Activated CD4-positive, alpha-beta T cell treated with anti-CD3 and anti-CD28 coated beads, Interleukin-2, amount 50 U/mL, for 16 hours (primary cell): ENCODE measurements around the gene COL17A1.

ENCODE experiments used
- DNase-seq: peaks from one replicate; pipeline ENCODE4 v3.0.0-alpha.2; 2020

COL17A1 gene

DNA sequence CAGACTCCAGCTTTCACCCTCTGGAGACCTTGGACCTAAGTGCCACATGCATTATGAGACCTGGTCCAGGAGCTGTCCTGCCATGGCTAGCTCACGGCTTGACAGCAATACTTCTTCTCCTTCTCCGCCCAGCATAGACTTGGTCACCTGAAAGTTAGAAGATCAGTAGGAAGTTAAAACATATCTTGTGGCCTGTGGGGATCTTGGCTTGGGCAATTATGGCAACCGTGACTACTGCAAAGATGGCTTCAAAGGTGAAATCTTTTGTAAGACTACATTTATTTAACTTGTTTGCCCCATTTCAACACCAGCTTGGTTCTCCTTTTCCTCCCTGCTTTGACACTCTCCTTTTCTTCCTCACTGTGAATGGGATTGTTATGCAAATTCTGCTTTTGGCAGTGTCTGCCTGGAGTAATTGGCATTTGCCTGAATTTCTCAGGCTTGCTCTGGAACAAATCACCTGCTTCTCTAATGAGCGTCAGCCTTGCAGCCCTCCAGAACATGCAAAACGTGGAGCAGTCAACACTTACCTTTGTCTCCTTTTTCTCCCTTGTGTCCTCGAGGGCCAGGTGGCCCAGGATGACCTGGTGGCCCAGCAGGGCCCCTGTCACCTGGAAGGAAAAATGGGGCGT lies 53.4 kb downstream of the COL17A1 start:
- DNase-seq: no peak

DNA sequence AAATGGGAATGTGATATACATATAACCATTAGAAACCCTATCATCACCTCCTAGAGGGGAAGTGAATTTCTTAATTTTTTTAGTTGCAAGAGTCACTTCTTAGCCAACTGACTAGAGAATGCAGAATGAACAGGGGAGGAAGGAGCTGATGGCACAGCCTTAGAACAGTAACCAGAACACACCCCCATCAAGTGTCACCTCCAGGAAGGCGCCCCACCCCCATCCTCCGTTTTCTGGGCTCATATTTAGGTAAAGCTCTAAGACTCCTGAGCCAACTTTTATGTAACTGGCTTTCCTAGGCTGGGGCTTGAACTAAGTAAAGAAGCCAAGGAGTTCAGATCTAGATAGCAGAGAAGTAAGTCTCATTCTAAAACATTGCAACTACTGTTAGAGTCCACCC lies 54.0 kb downstream of the COL17A1 start:
- DNase-seq: no peak

DNA sequence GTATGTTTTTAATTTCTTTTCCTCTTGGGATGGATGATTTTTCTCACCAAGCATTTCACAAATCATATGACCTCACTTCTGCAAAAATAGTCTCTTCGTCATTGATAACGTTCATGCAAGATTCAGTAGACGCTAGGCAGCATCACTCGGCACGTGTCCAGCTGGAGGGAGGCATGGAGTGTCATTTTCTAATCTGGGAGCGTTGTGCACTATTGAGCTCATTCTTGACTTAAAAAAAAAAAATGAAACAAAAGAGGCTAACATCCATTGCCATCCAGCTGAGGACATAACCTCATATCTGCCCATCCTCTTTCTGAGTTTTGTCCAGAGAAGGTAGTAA lies 56.2 kb downstream of the COL17A1 start:
- no peak for DNase-seq

DNA sequence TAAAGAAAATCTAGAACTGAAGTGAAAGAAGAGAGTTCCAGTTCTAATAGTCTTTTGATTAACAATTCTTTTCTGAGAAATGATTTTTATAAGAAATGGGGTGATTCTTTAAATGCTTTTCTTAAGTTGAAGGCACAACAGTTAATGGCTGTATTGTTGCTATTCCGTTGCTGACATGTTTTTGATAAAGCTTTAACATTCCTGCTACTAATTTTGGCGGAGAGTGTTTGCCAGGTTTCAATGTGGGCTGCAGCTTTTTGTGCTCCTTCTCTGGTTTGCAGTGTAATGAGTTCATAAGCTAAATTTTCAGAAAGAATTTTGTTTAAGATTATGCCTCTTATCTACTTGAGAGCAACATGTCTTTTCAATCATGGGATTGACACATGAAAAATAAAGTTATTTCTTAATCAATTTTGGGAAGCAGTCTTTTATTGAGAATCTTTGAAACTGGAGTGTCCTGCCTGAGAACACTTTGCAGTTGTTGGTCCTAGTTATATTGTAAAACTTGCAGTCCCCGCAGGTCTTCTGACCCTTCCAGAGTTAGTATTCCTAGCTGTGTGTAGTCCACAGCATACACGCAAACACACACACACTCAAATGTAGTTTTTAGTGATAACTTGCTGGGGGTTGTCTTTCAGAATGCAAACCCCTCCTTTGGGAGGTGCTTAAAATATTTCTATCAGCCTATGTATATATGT lies 56.7 kb downstream of the COL17A1 start:
- DNase-seq: no peak

DNA sequence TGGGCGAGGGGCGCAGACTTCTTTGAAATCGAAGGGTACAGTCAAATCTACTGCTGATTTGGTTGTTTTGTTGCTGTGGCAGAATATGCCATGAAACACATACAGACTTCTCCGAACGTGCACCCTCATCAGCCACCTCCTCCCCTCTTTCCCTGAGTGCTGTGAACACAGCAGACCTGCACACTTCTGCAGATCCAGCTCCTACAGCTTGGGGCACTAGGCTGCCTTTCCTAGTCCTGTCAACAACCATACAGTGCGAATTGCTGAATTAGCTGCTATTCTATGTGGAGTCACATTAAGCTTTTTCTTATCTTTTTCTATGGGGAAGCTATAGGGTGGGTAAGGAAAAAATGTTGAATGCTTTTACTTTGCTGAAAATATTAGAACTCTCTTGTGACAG lies 57.5 kb downstream of the COL17A1 start:
- DNase-seq: peak; percentile 23

DNA sequence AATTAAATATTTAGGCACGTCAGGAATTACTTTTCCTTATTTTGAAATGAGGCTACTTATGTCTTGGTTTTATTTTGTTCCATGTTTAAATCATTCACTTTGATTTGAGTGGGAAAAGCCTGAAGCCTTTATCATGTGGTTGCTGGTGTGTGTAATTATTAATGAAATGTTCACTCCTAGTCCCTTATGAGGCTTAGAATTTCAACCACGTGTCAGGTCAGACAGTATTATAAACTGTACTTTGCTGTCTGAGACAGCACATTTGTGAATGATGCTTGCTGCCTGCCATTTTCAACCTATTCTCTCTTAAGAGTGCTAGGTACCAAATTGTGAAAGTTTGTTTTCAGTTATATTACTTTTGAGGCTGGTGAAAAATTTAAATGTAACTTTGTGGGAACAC lies 58.9 kb downstream of the COL17A1 start:
- DNase-seq: no peak

DNA sequence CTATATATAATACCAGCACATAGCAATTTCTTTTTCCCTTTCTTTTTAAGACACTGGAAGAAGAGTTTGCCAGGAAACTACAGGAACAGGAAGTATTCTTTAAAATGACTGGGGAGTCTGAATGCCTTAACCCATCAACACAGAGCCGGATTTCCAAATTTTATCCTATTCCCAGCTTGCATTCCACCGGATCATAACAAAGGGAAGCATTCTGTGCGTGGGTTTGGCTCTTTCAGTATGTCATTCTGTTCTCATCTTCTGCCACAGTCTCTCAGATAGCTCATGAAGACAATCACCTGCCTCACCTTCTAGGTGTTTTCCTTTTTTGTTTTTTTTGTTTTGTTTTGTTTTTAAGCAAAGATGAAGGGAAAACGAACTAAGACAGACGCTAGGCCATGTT lies 60.2 kb downstream of the COL17A1 start:
- no peak for DNase-seq

DNA sequence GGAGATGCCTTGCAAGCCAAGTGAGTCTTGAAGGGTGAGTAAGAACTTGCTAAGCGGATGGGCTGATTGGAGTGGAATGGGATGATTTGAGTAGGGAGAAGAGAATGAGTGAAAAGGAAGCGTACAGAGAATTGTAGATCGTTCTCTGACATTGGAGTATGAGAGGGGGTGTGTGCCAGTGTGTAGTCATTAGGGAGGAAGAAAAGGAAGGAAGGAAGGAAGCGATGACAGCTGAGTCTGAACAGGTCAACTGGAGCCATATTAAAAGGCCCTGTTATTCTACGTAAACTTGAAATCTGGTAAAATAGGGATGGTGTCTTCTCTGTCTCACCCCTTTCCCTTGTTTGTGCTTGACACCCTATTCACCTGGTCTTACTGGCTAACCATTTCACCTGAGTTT lies 63.7 kb downstream of the COL17A1 start:
- DNase-seq: no peak

DNA sequence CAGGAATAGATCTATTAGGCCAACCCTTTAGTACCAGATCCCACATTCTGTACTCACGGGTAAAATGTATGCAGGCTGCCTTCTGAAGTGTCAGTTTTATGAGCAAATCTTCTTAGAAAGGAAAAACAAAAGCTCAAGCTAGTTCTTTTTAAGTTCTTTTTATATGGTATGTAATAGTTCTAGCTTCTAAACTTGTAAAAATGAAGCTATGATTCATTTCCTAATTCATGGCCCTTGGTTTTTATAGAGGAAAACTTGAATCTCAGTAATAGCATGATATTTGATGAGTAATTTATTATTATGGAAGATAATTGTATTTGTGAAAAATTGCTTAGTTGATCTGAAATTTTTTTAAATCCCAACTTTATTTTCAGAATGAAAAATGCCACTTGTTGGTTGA lies 64.4 kb downstream of the COL17A1 start:
- no peak for DNase-seq

DNA sequence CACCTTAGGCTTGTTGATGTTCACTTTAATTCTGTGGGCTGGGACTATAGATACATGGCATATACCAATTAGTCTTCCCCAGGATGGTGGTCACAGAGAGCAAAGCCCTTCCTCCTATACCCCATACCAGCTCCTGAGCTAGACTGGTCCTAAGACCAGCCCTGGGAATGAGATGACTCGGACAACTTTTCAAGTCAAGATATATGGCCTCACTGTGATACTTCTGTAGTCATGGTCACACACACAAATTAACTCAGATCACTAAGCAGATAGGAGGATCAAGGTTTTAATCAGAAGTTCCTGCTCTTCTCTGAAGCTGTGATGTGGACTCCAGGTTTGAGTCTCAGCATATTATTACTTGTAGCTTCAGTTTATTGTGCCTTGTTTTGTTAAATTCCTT lies 65.7 kb downstream of the COL17A1 start:
- DNase-seq: peak; percentile 55

DNA sequence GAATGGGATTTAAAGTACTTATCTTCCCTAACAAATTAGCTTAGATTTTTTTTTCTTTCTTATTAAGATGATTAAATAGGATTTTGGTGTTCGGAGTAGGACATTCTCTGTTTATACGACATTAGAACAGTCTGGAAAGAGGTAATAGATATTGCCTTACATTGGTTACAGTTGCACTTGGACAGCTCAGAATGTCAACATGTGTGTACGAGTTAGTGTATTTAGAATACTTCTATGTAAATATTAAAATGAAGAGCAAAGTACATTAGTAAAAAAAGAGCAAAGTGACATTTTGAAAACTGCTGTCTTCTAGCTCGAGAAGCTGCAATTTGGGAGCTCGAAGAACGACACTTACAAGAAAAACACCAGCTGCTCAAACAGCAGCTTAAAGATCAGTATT lies 67.2 kb downstream of the COL17A1 start:
- DNase-seq: no peak

DNA sequence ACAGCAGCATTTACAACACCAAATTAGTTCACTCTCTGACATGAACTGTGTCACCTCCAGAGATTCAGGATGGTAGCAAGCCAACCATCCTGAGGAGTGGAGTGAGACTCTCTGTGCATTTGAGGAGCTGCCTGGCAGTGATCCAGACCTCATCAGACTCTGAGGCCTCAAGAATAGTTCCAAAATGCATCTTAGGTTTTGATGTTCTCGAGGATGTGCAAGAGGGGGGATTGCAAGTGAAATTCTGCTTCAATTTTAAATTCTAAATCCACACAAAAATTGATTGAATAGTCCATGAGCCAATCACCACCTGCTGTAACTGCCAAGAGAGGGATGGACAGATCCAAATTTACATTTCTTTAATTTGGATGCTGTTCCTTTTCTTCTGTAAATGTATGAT lies 69.0 kb downstream of the COL17A1 start:
- DNase-seq: no peak

DNA sequence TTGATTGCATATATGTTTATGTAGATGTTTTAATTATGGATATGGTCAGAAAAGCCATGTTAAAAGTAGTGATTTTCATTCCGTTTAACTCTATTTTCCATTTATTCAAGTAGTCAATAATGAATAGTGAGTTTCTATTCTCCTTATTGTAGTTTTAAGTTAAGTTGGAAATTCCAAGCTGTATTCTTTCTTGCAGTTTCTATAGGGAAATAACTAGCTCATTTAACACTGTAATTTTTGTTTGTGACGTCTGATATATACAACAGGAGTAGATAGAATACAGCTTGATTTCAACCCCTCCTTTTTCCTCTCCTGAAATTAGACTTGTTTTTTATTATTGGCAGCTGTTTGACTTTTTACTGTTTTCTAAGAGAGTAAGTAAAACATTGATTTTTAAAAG lies 71.5 kb downstream of the COL17A1 start:
- DNase-seq: no peak

DNA sequence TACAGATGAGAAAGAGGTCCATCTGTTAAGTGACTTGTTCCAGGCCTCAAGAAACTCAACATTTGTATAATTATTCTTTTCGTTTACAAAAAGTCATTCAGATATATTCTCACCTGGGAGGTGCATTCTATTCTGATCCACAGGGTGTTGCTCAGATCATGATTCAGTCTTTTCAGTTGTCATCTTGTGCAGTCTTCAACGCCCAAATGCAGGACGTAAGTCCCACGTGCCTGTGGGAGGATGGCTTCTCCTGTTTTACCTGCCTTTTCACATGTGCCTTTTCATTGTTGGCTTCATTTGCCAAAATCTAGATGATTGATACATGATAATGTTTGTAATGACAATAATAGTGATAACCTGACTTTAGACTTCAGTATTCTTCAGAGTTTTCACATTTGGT lies 72.2 kb downstream of the COL17A1 start:
- DNase-seq: no peak

DNA sequence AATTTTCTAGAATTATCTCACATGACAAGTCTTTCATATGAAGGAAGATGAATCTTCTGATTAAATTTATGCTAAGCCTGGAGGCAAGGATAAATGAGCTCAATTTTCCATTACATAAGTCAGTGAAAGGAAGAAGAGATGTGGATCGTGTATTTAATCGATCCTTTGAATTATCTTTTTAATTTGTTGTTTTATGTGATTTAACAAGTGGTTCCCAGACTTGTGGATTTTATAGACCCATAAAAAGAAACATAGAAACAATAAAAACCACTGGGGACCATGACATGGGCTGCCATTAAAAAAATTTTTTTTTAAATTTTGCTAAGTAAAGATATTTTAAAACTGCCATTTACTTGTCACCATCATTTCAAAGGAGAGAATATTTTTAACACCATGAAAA lies 73.8 kb downstream of the COL17A1 start:
- no peak for DNase-seq

DNA sequence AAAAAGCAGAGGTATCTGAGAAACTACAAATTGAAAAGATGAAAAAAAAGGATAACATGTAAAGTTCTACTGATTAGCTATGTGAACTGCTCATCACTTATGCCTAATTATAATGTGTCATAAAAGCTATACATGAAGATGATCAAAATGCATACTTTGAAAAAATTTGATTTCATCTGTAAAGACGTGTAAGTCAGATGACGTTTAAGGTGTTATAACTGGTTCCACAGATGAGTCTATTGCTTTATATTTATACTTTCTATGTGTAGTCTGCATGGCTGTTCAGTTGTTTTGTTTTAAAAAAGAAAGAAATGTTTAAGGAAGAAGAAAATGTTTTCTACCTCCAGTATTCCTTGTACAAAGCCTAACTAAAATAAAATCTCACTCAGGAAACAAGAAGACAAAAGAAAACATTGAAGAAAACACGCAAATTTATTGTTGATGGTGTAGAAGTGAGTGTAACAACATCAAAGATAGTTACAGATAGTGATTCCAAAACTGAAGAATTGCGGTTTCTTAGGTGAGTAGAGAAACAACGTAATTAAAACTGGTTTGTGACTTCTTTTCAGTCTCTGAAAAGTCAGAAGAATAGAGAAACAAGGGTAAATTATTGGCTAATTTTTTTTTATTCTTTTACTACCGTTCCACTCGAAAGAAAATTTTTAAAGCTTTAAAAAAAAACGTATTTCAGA lies 80.4 kb downstream of the COL17A1 start:
- no peak for DNase-seq

DNA sequence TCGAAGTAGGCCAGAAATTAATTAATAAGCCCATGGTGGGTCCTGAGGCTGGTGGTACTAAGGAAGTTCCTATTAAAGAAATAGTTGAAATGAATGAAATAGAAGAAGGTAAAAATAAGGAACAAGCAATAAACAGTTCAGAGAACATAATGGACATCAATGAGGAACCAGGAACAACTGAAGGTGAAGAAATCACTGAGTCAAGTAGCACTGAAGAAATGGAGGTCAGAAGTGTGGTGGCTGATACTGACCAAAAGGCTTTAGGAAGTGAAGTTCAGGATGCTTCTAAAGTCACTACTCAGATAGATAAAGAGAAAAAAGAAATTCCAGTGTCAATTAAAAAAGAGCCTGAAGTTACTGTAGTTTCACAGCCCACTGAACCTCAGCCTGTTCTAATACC lies 82.8 kb downstream of the COL17A1 start:
- no peak for DNase-seq

DNA sequence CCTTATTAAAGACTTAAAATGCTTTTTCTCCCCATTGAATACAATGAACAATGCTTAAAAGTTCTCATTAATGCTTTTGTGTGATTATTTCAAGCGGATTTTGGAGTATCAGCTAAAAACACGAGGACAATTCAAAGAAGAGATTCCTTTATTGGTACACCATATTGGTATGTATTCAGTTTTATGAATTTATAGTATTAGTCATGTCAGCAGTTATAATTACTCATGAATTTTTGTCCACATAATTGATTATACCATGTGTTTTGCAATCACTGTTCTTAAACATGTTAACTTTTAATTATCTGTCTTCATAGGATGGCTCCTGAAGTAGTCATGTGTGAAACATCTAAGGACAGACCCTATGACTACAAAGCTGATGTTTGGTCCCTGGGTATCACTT lies 86.9 kb downstream of the COL17A1 start:
- no peak for DNase-seq

DNA sequence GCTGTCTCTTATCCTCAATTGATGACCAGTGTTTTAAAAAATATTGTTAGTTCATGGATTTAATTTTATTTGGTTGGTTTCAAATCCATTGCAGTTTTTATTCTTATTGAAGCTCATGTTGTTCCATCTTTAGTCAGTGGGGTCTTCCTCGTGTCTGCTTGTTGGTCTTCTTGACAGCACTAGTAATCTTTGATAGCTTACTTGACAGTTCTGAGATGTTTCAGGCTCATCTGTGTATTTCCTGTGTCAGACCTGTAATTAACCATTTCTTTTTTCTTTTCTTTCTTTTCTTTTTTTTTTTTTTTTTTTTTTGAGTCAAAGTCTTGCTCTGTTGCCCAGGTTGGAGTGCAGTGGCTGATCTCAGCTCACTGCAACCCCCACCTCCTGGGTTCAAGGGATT lies 90.5 kb downstream of the COL17A1 start:
- DNase-seq: no peak

DNA sequence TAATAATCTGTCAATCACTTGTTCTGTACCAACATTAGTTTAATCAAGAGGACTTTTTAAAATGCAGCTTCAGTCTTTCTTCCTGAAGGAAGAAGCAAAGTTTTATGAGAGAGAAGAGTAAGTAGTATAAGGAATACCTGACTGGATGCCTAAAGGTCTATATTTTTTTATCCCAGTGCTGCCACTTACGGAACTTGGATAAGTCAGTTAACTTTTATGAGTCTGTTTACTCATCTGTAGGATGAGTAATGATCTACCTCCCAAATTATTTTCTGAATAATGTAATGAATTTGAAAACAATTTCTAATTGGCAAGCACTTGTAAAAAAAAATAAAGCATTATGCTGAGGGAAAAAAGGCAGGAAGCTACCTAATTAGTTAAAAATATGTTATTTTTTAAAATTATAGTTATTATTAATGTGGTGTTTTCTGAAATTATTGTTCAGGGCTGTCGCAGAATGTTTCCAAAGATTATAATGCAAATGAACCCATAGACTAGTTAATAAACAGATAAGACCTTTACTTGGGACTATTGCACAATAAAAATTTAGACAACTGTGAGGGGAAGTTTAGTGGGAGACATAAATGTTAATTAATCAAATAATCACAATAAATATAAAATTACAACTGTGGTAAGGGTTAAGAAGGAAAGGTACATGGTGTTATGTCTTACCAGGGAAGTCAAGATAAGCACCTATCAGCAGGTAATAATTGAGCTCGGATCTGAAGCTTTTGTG lies 94.1 kb downstream of the COL17A1 start:
- no peak for DNase-seq

DNA sequence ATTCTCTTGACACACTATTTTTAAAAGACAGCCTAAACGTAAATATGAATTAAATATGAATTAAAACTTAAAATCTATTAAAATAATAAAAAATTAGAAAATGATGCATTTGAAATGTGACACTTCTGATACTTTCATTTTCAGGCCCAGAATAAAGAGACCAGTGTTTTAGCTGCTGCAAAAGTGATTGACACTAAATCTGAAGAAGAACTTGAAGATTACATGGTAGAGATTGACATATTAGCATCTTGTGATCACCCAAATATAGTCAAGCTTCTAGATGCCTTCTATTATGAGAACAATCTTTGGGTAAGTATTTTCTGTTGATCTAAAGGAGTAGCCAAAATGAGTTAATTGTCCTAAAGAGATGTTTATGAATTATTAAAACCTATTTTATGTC lies 95.1 kb downstream of the COL17A1 start:
- no peak for DNase-seq

DNA sequence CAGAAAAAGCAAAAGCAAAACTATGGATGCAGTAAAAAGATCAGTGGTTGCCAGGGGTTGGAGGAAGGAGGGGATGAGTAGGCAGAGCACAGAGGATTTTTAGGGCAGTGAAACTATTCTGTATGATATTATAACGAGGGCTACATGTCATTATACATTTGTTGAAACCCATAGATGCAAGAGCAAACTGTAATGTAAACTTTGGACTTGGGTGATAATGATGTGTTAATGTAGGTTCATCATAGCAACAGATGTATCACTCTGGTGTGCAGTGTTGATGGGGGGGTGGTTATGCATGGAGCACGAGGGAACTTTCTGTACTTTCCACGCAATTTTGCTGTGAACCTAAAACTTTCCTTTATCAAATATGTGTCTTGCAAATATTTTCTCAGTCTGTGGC lies 95.6 kb downstream of the COL17A1 start:
- no peak for DNase-seq

DNA sequence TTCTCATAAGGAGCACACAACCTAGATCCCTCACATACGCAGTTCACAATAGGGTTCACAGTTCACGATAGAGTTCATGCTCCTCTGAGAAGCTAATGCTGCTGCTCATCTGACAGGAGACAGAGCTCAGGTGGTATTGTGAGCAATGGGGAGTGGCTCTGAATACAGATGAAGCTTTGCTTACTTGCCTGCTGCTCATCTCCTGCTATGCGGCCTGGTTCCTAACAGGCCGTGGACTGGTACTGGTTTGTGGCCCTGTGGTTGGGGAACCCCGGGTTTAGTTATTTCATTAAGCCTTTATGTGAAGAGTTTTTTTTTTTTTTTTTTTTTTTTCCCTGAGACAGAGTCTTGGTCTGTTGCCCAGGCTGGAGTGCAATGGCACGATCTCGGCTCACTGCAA lies 99.3 kb downstream of the COL17A1 start:
- DNase-seq: peak; percentile 33

DNA sequence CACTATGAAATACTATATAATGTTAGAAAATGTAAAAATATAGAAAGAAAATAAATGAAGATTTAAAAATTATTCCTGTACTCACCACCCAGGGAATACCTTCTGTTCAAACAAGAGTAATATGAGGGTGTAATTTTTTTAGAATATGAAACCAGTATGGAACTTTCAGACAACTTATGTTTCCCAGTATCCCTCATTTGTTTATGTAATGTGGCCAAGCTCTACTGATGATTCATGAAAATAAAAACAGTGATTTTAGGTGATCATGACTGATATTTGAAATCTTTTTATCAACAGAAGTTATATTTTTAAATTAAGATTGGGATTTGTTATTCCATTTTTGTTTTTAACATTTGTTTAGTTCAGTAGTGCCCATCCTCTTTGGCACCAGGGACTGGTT lies 100.0 kb downstream of the COL17A1 start:
- no peak for DNase-seq
